Kidney glomerular epithelial cell (primary cell): ENCODE measurements around the gene KRTAP10-5.
"Not testable (repeated sequence)": the region's sequence is repeated elsewhere in the genome, so short reads cannot be mapped to it uniquely, and the experiment has no call there.

Experiments used
- DNase-seq: peaks from one replicate; lab custom pipeline; 2025; lab: John Stamatoyannopoulos, UW

KRTAP10-5 gene, protein sequence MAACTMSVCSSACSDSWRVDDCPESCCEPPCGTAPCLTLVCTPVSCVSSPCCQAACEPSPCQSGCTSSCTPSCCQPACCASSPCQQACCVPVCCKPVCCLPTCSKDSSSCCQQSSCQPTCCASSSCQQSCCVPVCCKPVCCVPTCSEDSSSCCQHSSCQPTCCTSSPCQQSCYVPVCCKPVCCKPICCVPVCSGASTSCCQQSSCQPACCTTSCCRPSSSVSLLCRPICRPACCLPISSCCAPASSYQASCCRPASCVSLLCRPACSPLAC

DNA sequence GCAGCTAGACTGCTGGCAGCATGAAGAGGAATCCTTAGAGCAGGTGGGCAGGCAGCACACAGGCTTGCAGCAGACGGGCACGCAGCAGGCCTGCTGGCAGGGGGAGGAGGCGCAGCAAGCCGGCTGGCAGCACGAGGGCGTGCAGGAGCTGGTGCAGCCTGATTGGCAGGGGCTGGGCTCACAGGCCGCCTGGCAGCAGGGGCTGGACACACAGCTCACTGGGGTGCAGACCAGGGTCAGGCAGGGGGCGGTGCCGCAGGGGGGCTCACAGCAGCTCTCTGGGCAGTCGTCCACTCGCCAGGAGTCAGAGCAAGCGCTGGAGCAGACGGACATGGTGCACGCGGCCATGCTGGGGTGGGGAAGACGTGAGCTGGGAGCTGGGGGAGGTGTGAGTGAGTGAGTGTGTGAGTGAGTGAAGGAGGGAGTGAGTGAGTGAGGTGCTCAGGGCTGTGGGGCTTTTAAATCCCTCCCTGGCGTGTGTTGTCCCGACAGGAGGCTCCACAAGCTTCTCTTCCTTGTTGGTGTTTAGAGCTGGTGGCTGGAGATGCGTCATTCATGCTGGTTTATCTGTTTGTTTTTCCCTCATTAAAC is at the start of gene KRTAP10-5:
Gene KRTAP10-5, minus strand, starts transcription at position 374 of the 591 bp plus-strand sequence. Its CDS starts 26 bp downstream, at position 348.
- DNase-seq, result not testable (repeated sequence)

DNA sequence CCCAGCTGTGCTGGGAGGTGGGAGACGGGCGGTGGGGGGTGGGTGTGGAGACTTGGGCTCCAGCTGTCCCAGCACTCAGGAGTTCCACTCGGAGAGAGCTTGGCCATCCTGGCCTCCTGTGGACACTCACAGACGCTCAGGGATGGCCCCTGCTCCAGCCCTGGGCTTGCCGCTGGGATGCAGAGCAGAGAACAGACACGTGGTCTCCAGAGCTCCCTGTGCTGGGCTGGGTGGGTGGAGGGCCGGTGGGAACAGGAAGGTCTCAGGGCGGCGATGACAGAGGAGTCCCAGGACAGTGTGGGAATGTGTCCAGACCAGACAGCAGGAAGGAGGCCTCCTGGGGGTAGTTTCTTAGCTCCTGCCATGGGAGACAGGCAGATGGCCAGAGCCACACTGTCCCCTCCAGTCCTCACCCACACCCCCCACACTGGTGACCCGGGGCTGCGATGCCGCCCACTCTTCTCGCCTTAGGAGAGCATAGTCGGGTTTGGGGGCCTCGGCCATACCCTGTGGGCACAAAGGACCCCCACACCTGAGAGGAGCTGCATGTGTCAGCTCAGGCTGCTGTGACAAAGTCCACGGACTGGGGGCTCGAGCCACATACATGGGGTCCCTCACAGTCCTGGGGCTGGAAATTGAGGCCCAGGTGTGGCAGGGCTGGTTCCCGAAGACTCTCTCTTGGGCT is 48.4 kb upstream of the KRTAP10-5 start:
- no peak for DNase-seq

DNA sequence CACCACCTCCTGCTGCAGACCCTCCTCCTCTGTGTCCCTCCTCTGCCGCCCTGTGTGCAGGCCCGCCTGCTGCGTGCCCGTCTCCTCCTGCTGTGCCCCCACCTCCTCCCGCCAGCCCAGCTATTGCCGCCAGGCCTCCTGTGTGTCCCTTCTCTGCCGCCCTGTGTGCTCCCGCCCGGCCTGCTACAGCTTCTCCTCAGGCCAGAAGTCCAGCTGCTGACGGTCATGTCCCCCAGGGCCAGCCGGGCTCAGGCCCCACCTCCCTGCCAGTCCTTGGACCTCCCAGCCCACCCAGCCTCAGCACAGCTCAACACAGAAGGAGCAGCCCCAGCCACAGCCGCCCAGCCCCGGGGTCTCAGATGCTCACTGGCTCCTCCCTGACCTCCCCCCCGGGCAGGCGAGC is 47.4 kb upstream of the KRTAP10-5 start:
- DNase-seq, result not testable (repeated sequence)

DNA sequence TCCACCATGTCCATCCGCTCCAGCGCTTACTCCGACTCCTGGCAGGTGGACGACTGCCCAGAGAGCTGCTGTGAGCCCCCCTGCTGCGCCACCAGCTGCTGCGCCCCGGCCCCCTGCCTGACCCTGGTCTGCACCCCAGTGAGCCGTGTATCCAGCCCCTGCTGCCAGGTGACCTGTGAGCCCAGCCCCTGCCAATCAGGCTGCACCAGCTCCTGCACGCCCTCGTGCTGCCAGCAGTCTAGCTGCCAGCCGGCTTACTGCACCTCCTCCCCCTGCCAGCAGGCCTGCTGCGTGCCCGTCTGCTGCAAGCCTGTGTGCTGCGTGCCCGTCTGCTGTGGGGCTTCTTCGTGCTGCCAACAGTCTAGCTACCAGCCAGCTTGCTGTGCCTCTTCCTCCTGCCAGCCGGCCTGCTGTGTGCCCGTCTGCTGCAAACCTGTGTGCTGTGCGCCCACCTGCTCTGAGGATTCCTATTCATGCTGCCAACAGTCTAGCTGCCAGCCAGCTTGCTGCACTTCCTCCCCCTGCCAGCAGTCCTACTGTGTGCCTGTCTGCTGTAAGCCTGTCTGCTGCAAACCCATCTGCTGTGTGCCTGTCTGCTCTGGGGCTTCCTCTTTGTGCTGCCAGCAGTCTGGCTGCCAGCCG is 46.9 kb upstream of the KRTAP10-5 start:
- not testable (repeated sequence) for DNase-seq

DNA sequence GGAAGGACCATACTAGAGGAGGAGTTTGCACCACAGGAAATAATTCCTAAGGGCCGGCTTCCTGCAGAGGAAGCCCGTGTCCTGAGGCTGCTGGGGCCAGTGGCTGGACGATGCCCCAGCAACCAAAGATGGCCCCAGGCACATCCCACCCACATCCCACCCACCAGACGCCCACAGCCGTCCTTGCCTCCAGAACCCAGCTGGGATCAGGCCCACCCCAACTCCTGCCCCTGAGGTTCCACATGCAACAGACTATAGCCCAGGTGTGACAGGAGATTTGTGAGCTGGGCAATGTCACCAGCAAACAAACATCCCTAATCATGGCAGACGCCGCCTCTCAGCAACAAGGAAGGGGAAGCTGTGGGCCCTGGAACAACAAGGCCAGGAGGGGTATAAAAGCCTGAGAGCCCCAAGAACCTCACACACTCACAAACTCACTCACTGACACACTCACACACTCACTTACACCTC is 46.3 kb upstream of the KRTAP10-5 start, which contains the start of gene KRTAP10-9:
Gene KRTAP10-9, plus strand, starts transcription at position 421 of the 471 bp plus-strand sequence. CDS start 79 bp downstream, outside the sequence.
- DNase-seq, result no peak

DNA sequence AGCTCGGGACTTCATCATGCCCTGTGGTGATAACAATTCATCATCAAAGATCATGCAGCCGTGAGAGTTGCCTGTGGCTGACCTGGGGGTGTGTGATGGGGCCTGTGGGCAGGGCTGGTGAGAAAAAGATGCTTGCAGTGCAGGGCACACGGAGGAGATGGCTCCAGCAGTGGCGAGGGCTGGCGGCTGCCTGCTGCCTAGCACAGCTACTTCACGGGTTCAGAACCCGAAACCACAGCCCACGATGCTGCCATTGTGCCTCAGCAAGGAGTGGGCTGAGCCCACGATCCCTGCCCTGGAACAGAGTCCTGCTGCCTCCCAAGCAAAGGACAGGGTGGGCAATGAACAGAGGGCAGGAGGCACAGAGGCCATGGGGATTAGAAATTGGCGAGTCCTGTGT is 45.9 kb upstream of the KRTAP10-5 start:
- no peak for DNase-seq

DNA sequence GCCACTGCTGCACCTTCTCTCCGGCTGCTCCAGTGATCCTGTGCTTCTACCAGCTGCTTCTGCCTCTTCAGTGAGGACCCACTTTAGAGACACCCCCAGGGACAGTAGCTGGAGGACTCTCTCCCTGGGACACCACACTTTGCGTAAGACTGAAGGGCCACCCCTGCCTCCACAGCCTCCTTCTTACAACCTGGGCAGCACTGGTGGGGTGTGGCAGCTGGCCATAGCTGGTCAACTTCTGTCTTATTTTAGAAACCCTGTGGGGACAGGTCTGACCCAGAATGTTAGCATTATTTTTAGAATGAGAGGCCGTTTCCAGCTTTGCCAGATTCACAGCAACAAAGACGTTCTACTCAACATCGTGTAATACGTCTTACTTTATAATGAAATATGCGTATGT is 45.4 kb upstream of the KRTAP10-5 start:
- DNase-seq, result no peak

DNA sequence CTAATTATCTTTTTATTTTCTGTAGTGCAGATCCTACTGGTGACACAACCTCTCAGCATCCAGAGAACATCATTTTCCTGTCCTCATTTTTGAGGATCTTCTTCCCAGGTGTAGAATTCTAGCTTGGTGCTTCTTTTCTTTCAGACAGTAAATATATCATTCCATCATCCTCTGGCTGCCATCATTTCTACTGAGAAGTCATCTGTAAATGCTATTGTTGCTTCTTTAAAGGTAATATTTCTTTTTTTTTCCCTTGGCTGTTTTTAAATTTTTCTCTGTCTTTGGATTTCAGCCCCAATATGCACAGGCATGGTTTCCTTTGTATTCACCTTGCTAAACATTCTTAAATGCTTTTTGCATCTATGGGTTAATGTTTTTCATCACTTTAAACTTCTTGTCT is 43.2 kb upstream of the KRTAP10-5 start:
- no peak for DNase-seq

DNA sequence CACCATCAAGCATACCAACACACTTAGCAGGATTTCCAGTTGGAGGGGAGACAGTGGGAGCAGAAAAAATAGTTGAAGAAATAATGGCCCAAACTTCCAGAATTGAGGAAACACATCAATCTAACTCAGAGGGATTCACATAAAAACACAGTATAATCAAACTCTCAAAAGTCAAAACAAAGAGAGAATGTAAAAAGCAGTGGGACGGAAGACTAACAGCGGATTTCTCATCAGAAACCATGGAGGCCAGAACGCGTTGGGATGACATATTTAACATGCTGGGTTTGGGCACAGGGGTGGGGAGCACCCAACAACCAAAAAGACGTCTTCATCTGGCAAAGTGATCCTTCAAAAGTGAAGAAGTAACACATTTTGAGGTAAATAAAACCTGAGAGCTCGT is 39.5 kb upstream of the KRTAP10-5 start:
- DNase-seq, result no peak

DNA sequence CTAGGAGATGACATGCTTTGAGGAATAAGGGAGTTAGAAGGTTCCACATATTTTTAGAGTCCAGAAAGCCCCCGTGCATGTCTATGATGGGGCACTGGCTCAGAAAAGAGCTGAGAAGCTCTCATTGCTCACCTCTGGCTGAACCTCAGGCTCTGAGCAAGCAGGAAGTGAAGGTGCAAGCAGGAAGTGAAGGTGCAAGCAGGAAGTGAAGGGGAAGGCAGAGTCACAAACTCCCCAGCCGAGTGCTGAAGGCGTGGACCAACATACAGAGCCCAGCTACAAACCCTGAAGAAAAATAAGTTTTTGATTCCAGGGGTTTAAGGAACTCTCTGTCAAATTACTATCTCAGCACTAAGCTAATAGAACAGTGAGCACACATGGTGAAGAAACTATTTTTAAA is 38.5 kb upstream of the KRTAP10-5 start:
- DNase-seq, result no peak

DNA sequence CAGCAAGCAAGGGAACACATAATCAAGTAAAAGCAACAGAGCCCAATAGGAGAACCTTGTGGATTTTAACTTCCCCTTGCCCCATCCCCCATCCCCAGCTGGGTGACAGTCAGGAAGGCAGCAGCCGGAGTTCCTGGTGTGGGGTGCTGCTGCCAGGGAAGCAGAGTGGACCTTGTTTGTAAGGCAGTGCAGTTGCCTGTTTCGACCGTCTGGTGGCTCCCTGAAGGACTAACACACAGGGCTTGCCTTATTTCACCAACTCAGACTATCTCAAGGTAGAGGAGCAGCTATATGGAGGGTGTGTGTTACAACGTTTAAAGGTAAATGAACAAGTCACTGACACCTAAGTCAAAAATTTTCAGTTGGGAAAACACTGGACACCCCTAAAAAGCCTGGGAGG is 38.1 kb upstream of the KRTAP10-5 start:
- no peak for DNase-seq

DNA sequence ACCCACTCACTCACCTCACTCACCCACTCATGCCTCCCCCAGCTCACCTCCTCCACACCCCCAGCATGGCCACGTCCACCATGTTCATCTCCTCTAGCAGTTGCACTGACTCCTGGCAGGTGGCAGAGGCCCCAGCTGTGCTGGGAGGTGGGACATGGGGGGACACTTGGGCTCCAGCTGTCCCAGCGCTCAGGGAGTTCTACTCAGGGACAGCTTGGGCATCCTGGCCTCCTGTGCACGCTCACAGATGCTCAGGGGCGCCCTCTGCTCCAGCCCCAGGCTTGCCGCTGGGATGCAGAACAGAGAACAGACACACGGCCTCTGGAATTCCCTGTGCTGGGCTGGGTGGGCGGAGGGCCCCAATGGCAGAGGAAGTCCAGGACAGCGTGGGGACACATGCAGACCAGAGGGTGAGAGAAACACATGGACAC is 36.7 kb upstream of the KRTAP10-5 start:
- DNase-seq, result no peak

DNA sequence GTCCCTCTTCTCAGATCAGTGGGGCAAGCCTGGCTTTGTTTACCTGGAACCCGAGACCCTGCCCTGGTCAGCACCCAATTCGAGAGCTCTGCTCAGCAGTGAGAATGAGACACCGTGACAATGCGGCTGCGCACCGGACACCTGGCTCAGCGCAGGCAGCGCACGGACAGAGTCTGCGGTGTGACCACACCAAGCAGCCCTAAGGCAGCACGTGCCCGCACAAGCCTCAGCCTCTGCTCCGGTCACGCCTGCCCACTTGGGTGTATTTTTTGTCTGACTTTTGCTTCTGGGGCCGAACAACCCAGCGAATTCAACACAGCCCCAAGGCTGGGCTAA is 36.2 kb upstream of the KRTAP10-5 start:
- DNase-seq, result no peak

DNA sequence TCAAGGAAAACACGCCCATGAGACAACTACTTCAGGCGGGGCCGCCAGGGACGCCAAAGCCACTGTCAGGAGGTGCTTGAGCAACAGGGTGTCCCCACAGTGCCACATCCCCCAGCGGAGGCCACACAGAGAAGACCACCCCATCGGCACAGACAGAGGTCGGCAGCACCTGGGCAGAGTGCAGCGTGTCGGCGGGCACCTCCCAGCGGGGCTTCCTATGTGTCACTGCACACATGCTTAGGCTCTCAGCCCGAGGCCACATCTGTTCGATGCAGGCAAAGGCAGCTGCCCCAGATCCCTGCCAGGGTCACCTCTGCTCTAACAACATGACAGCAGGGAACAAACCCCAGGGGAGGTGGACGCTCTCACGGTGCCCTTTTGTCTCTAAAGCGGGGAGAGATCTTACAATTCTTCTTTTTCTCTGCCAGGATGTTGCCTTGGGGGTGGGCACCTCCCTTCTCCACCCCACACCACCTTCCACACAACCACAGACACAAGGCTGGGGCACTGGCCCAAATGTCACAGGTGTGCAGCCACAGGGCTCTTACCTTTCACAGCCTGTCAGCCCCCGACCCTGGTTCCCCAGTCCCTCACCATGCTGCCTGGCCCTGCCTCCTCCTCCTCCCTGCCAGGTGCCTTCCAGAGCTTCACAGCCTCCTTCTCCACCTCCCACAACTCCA is 35.6 kb upstream of the KRTAP10-5 start:
- no peak for DNase-seq

DNA sequence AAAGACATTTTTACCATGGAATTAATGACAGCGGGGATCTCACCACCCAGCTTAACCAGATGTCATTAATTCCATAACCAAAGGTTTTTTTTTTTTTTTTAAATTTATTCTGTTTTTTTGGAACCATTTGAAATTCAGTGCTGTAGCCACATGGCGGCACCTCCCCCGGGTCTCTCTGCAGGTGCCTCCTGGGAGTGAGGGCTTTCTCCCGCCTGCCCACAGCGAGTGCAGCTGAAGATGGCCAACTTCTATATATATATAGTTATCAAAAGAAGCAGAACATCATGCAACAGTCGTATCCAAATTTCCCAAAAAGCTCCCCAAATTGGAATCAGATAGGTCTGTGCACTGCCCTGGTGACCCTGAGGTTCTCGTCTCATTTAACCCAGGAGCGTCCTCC is 35.1 kb upstream of the KRTAP10-5 start:
- DNase-seq, result no peak

DNA sequence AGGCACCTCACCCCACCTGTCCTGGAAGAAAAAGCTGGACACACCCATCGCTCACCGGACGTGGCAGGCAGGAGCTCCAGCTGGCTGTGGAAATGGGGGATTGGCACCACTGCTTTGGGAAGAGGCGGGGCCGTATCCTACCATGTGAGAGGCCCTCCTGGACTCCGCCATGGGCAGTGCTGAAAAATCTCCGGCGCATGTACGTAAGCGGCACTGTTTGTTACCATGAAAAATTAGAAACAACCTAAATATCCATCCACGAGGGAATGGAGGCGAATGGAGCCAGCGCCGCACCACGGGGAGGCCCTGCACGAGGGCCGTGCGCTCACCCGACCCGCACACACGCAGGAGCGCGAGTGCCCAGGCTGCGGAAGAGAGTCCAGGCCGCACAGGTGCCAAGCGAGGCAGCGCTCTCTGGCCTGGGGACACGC is 34.6 kb upstream of the KRTAP10-5 start:
- no peak for DNase-seq

DNA sequence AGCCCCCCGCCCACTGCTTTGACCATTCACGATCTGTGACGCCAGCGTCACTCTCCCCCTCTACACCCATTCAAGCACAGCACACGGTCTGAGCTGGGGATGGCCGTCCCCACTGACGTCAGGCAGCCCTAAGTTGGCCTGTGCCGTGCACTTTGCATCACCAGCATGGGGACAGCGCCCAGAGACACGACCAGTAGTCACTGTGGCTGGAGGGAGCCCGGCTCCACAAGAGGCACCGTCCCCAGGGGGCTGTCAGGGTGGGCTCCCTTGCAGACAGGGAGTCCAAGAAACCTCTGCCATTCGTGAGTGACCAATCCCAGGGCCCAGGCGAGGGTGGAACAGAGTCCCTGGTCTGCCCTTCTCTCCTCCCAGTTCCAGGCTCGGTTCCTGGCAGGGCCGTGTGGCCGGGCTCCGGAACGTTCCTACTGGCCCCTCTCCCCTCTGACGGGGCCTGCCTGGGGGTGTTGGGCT is 33.8 kb upstream of the KRTAP10-5 start:
- DNase-seq, result no peak

DNA sequence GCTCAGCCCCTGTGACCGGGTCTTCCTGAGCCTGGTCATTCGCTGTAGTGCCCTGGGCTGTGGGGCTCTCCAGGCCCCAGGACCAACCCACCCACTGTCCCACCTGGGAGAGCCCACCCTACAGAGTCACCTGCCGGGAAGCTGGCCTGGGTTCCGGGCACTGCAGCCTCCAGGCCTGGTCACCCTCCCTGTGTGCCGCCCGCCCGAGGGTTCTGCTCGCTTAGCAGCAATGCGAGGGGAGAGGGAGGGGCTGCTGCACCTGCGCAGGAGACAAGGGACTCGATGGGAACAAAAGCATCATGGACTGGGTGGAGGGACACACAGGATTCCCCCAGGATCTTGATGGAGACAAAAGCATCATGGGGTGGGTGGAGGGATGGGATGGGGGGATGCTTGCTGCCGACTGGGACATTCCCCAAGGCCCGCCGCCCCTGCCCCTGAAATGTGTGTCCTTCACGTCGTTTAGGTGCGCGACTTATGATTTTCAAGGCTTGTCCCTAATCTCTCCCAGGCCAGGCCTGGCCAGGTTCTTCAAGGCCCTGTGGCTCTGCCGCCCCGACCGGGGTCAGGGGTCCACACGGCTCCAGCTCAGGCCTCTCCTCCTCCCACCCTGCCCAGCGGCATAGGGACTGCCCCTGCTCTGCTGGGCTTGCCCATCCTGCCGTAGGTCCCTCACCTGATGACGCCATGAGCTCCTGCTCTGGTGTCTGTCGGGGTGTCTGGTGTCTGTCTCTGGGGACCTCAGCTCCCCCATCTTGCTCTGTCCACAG is 33.2 kb upstream of the KRTAP10-5 start:
- no peak for DNase-seq

DNA sequence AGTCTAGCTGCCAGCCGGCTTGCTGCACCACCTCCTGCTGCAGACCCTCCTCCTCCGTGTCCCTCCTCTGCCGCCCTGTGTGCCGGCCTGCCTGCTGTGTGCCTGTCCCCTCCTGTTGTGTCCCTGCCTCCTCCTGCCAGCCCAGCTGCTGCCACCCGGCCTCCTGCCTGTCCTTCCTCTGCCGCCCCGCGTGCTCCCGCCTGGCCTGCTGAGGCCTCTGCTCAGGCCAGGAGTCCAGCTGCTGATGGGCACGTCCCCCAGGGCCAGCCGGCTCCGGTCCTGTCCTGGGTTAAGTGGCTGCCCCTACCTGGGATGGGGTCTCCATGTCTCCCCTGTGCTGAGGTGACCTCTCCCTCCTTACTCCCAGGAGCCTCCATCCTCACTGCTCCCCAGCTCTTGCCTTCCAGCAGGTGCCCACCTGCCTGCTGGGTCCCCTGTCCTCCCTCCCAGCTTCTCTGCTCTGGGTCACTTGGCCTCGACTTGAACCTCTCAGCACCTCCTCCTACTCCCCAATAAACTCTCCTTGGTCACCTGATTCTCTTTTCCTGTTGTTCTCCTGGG is 32.3 kb upstream of the KRTAP10-5 start:
- no peak for DNase-seq

DNA sequence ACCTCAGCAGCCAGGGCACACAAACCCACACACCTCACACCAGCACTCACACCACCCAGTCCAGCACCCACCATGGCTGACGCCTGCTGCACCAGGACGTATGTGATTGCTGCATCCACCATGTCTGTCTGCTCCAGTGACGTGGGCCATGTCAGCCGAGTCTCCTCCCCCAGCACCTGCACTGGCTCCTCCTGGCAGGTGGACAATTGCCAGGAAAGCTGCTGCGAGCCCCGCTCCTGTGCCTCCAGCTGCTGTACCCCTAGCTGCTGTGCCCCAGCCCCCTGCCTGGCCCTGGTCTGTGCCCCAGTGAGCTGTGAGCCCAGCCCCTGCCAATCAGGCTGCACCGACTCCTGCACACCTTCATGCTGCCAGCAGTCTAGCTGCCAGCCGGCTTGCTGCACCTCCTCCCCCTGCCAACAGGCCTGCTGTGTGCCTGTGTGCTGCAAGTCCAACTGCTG is 31.7 kb upstream of the KRTAP10-5 start, which contains the start of gene KRTAP10-8:
Gene KRTAP10-8, plus strand, starts transcription at position 51 of the 458 bp plus-strand sequence. Its CDS starts 22 bp downstream, at position 73.
- no peak for DNase-seq
